GM18951 (cell line): ENCODE results near the gene SLC7A10.

ENCODE experiments used
- POLR2A ChIP-seq: IDR thresholded peaks from 4 replicates; pipeline ENCODE4 v1.6.1; 2011; ENCODE audit warnings: mild to moderate bottlenecking; ENCODE audit not compliant: insufficient read length, insufficient read depth; ENCODE audit errors: extremely low read depth
- in situ Hi-C: fragments of 300-500 bp; cut with MboI; formaldehyde crosslinking; loops from one replicate; pipeline ENCODE4 v1.12.0; 2022; ENCODE audit warnings: low sequenced_read_pairs, mixed read lengths, inconsistent platforms; ENCODE audit not compliant: unreplicated experiment

SLC7A10 gene

GRCh38 chr19:33225458-33225926 lies at the start of gene SLC7A10:
Gene SLC7A10 (minus strand): TSS chr19:33225850. CDS start chr19:33225703, 147 bp downstream.
- in situ Hi-C loops, result loop anchor here (25.0 kb wide), 1 partner anchor 537 kb away; no protein-coding TSS in a partner anchor
- TF ChIP-seq POLR2A, result no peak

- in situ Hi-C loops, result no loop called here
- TF ChIP-seq POLR2A, result no peak
Observed at GRCh38 chr19:33274663-33275558, 49.3 kb upstream of the SLC7A10 start.

GRCh38 chr19:33273881-33274662 lies 48.4 kb upstream of the SLC7A10 start:
- in situ Hi-C loops, result no loop called here
- TF ChIP-seq POLR2A, result no peak

GRCh38 chr19:33273065-33273736 lies 47.6 kb upstream of the SLC7A10 start:
- no peak for TF ChIP-seq POLR2A
- in situ Hi-C loops, result no loop called here

- no peak for TF ChIP-seq POLR2A
- in situ Hi-C loops, result no loop called here
Observed at GRCh38 chr19:33271246-33272021, 45.8 kb upstream of the SLC7A10 start.

GRCh38 chr19:33270769-33271168 lies 45.1 kb upstream of the SLC7A10 start:
- TF ChIP-seq POLR2A, result no peak
- in situ Hi-C loops, result no loop called here

- in situ Hi-C loops, result no loop called here
- TF ChIP-seq POLR2A, result no peak
Observed at GRCh38 chr19:33269016-33269415, 43.4 kb upstream of the SLC7A10 start.

- no peak for TF ChIP-seq POLR2A
- in situ Hi-C loops, result no loop called here
Observed at GRCh38 chr19:33268162-33268991, 42.7 kb upstream of the SLC7A10 start.

- in situ Hi-C loops, result no loop called here
- TF ChIP-seq POLR2A, result no peak
Observed at GRCh38 chr19:33267706-33268105, 42.1 kb upstream of the SLC7A10 start.

GRCh38 chr19:33266974-33267484 lies 41.4 kb upstream of the SLC7A10 start:
- TF ChIP-seq POLR2A, result no peak
- in situ Hi-C loops, result no loop called here

- no peak for TF ChIP-seq POLR2A
- in situ Hi-C loops, result no loop called here
Observed at GRCh38 chr19:33264881-33265445, 39.3 kb upstream of the SLC7A10 start.
